ENCODE results near the gene SPRED3.

The SPRED3 gene

DNA sequence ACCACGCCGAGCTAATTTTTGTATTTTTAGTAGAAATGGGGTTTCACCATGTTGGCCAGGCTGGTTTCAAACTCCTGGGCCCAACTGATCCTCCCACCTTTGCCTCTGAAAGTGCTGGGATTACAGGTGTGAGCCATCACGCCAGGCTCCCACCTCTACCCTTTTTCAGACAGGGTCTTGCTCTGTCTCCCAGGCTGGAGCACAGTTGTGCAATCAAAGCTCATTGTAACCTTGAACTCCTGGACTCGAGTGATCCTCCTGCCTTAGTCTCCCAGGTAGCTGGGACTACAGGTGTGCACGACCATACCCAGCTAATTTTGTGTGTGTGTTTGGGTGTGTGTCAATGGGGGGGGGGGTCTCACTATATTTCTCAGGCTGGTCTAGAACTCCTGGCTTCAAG is 35.8 kb downstream of the SPRED3 start:
- TF ChIP-seq, protein P1, sequence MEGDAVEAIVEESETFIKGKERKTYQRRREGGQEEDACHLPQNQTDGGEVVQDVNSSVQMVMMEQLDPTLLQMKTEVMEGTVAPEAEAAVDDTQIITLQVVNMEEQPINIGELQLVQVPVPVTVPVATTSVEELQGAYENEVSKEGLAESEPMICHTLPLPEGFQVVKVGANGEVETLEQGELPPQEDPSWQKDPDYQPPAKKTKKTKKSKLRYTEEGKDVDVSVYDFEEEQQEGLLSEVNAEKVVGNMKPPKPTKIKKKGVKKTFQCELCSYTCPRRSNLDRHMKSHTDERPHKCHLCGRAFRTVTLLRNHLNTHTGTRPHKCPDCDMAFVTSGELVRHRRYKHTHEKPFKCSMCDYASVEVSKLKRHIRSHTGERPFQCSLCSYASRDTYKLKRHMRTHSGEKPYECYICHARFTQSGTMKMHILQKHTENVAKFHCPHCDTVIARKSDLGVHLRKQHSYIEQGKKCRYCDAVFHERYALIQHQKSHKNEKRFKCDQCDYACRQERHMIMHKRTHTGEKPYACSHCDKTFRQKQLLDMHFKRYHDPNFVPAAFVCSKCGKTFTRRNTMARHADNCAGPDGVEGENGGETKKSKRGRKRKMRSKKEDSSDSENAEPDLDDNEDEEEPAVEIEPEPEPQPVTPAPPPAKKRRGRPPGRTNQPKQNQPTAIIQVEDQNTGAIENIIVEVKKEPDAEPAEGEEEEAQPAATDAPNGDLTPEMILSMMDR (IDR thresholded peaks at IDR 0.05; ENCODE audit: extremely low read depth, missing control alignments) = no peak
- no peak for DNase-seq (ENCODE audit: low spot score)

DNA sequence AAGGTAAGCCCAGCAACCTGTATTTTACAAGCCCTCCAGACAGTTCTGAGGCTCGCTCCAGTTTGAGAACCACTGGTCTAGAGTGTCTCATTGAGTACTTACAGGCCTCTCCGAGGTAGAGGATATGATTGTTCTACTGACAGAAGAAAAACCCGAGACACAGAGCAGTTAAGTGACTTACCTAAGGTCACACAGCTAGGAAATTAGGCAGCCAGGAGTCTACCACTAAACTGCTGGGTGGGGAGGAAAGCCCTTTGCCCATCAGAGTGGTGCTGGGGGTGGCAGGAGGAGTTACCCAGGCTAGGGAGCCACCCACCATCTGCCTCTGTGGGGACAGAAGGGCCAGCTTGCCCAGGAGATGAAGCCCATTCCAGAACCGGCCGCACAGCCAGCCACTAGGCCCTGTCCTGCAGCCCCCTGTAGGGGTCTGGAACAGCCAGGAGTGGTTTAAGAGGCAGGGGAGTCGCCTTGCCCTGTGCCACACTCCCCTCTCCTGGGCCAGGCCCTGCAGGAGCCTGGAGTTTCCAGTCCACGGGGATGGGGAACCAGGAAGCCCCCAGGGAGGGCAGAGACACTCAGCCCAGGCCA is 36.8 kb downstream of the SPRED3 start:
- no peak for DNase-seq (ENCODE audit: low spot score)
- TF ChIP-seq, protein P1 (IDR thresholded peaks at IDR 0.05; ENCODE audit: extremely low read depth, missing control alignments) = no peak

GRCh38 chr19:38425810-38426466 is 37.4 kb downstream of the SPRED3 start, which contains the start of gene RASGRP4:
RASGRP4 (minus strand) TSS chr19:38426219; CDS start chr19:38426091, 128 bp downstream.
- TF ChIP-seq, protein P1 (IDR thresholded peaks at IDR 0.05; ENCODE audit: extremely low read depth, missing control alignments) = no peak
- DNase-seq (ENCODE audit: low spot score) = peak; percentile 56

DNA sequence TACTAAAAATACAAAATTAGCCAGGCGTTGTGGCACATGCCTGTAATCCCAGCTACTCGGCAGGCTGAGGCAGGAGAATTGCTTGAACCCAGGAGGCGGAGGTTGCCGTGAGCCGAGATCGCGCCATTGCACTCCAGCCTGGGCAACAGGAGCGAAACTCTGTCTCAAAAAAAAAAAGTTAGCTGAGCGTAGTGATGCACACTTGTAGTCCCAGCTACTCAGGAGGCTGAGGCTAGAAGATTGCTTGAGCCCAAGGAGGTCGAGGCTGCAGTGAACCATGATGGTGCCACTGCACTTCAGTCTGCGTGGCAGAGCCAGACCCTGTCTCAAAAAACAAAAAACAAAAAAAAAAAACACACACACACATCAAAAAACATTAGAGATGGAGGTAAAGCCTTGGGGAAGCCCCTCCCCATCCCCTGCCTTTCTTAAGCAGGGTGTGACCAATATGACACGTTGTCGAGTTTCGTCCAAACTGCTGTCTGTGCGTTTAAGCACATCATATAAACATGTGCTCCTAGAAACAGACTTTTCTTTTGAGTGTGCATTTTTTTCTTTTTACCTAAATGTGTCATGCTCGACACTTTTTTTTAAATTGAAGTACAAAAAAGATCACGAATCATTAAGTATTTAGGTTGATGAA is 38.7 kb downstream of the SPRED3 start:
- DNase-seq (ENCODE audit: low spot score) = peak; percentile 74

- TF ChIP-seq, protein P1 (IDR thresholded peaks at IDR 0.05; ENCODE audit: extremely low read depth, missing control alignments) = no peak
Observed at GRCh38 chr19:38429055-38429810, 40.7 kb downstream of the SPRED3 start.

GRCh38 chr19:38429811-38430156 is 41.3 kb downstream of the SPRED3 start:
- TF ChIP-seq, protein P1 (IDR thresholded peaks at IDR 0.05; ENCODE audit: extremely low read depth, missing control alignments) = no peak
- DNase-seq (ENCODE audit: low spot score) = no peak

More at GRCh38 chr19:38429055-38429810, 40.7 kb downstream of the SPRED3 start:
- DNase-seq (ENCODE audit: low spot score) = no peak

DNA sequence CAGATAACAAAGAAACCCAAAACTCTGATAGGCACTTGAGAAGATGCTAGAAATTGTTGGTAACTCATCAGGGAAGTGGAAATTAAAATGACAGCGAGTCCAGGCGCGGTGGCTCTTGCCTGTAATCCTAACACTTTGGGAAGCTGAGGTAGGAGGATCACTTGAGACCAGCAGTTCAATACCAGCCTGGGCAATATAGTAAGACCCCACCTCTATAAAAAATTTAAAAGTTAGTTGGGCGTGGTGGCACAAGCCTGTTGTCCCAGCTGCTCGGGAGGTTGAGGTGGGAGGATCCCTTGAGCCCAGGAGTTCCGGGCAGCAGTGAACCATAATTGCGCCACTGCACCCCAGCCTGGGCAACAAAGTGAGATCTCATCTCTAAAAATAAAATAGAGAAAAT is 42.4 kb downstream of the SPRED3 start:
- no peak for DNase-seq (ENCODE audit: low spot score)

More for the DNA sequence above, 42.4 kb downstream of the SPRED3 start:
- TF ChIP-seq, protein P1 (IDR thresholded peaks at IDR 0.05; ENCODE audit: extremely low read depth, missing control alignments) = no peak

Data from GM20000 (cell line).